ENCODE data around the gene CITED4.

Gene CITED4

DNA sequence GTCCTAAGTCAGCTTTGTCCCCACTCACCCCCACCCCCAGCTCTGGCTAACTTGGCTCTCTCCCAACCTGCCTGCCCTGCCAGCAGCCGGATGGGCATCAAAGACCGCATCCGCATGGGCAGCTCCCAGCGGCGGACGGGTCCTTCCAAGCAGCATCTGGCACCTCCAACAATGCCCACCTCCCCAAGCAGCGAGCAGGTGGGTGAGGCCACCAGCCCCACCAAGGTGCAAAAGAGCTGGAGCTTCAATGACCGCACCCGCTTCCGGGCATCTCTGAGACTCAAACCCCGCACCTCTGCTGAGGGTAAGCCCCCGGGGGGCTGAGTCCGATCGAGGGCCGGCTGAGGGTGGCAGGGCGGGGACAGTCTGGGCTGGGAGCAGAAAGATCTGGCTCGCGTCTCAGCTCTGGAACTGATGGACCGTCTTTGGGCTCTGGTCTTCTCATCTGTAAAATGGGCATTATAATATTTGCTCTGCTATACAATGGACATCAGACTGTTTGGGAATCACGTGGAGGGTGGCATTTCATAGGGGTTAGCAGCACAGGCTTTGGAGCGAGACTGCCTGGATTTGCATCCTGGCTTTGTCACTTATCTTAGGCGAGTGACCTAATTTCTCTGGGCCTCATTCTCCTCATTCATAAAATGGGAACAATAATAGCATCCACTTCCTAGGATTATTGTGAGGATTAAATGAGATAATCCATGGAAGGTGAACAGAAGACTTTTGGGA lies 31.0 kb downstream of the CITED4 start:
- no peaks in the 10 kb centered on the region for H3K9me3 ChIP-seq (ENCODE audit: control insufficient read depth, insufficient read depth, low read length)
- H3K27me3 ChIP-seq (ENCODE audit: control insufficient read depth, insufficient read depth, low read length), result no peaks in the 10 kb centered on the region
- no peaks in the 10 kb centered on the region for H3K36me3 ChIP-seq (ENCODE audit: control insufficient read depth, insufficient read depth, low read length)
- H3K27ac ChIP-seq (ENCODE audit: low read depth, low read length), result no peak overlapping the region
- no peak overlapping the region for H3K4me3 ChIP-seq (ENCODE audit: low read depth, low read length)
- no peaks in the 10 kb centered on the region; the same call in 1 of the 2 replicates for H3K4me1 ChIP-seq (ENCODE audit: control insufficient read depth, insufficient read depth, low read length)
- H3K9ac ChIP-seq (ENCODE audit: low read depth, low read length), result no peak overlapping the region

DNA sequence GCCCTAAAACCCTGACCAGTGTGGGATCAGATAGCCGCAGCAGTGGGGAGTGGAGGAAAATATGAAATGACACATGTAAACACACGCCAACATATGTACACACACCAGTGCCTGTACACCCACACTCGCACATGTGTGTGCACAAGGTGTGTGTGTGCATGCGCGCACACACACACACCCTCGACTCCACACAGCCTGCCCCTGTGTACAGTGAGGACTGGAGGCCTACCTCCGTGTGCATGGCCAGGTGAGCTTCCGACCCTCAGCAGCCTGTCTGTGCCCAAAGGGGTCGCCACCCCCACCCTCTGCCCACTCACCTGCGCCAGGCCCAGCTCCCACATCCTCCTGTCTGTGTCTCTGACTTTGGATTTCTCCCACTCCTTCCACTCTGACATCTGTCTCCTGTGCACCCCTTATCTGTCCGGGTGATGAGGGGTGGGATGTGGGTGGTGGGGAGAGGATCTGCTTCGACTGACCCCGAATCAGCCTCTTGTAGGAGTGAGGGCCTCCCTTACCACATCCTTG lies 31.7 kb downstream of the CITED4 start:
- Histone ChIP-seq H3K27me3 (ENCODE audit: control insufficient read depth, insufficient read depth, low read length) (no peaks in the 10 kb centered on the region), H3K9ac (ENCODE audit: low read depth, low read length) (no peak overlapping the region), H3K4me3 (ENCODE audit: low read depth, low read length) (no peak overlapping the region), H3K9me3 (ENCODE audit: control insufficient read depth, insufficient read depth, low read length) (no peaks in the 10 kb centered on the region), H3K36me3 (ENCODE audit: control insufficient read depth, insufficient read depth, low read length) (no peaks in the 10 kb centered on the region), H3K27ac (ENCODE audit: low read depth, low read length) (no peak overlapping the region), H3K4me1 (ENCODE audit: control insufficient read depth, insufficient read depth, low read length) (peaks cover 2% of the 10 kb centered on the region; the same call in 1 of the 2 replicates)

DNA sequence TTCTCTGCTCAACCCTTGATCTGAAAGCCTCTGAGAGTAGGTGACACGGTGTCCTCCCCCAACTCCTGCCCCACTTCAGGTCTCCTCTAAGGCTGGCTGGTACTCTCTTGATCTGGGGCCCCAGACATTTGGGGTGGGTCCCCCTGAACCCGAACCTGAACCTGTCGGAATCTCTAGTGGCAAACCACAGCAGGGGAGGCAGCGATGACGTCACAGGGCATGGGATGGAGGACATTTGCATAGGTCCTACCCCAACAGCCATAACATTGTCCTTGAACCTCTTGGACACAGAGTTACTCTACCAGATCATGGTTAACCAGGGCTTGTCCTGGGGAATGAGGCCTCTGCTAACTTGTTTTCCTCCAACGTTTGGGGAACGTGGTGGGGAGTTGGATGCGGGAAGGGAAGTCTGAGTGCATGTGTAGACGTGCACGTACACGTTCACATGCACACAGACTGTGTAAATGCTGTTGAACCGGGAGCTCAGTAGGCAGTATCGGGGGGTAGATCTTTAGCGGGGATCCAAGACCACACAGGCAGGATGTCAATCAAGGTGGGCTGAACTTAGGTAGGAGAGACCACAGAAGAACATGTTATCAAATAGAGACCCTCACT lies 32.4 kb downstream of the CITED4 start:
- H3K4me3 ChIP-seq (ENCODE audit: low read depth, low read length), result no peak overlapping the region
- H3K27me3 ChIP-seq (ENCODE audit: control insufficient read depth, insufficient read depth, low read length), result no peaks in the 10 kb centered on the region
- no peaks in the 10 kb centered on the region for H3K9me3 ChIP-seq (ENCODE audit: control insufficient read depth, insufficient read depth, low read length)
- H3K27ac ChIP-seq (ENCODE audit: low read depth, low read length), result no peak overlapping the region
- H3K4me1 ChIP-seq (ENCODE audit: control insufficient read depth, insufficient read depth, low read length), result peaks cover 9% of the 10 kb centered on the region
- H3K9ac ChIP-seq (ENCODE audit: low read depth, low read length), result no peak overlapping the region
- H3K36me3 ChIP-seq (ENCODE audit: control insufficient read depth, insufficient read depth, low read length), result no peaks in the 10 kb centered on the region

DNA sequence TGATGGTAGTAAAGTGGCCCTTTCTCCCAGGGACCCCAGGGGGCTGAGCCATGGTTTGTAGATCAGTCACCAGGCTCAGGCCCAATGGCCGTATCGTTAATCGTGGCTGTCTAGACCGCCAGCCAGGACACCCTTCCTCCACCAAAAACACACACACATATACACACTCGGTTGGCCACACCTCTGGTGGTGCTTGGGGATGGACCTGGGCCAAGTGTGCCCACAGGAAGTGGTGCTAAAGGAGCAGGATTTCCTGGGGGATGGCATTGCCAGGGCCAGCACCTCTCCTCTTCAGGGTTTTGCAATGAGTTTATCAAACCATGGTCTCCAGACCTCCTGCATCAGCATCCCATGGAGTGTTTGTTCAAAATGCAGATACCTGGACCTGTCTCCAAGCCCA lies 36.2 kb downstream of the CITED4 start:
- no peaks in the 10 kb centered on the region for H3K36me3 ChIP-seq (ENCODE audit: control insufficient read depth, insufficient read depth, low read length)
- H3K9ac ChIP-seq (ENCODE audit: low read depth, low read length), result no peak overlapping the region
- H3K4me1 ChIP-seq (ENCODE audit: control insufficient read depth, insufficient read depth, low read length), result peaks cover 13% of the 10 kb centered on the region
- H3K4me3 ChIP-seq (ENCODE audit: low read depth, low read length), result no peak overlapping the region
- H3K27me3 ChIP-seq (ENCODE audit: control insufficient read depth, insufficient read depth, low read length), result no peaks in the 10 kb centered on the region
- no peak overlapping the region for H3K27ac ChIP-seq (ENCODE audit: low read depth, low read length)
- no peaks in the 10 kb centered on the region for H3K9me3 ChIP-seq (ENCODE audit: control insufficient read depth, insufficient read depth, low read length)

- H3K4me3 ChIP-seq (ENCODE audit: low read depth, low read length), result no peak overlapping the region
- peak overlapping the region; percentile 79 for H3K27ac ChIP-seq (ENCODE audit: low read depth, low read length)
- no peaks in the 10 kb centered on the region for H3K36me3 ChIP-seq (ENCODE audit: control insufficient read depth, insufficient read depth, low read length)
- no peak overlapping the region for H3K9ac ChIP-seq (ENCODE audit: low read depth, low read length)
- H3K9me3 ChIP-seq (ENCODE audit: control insufficient read depth, insufficient read depth, low read length), result no peaks in the 10 kb centered on the region
- H3K4me1 ChIP-seq (ENCODE audit: control insufficient read depth, insufficient read depth, low read length), result peaks cover 13% of the 10 kb centered on the region
- H3K27me3 ChIP-seq (ENCODE audit: control insufficient read depth, insufficient read depth, low read length), result no peaks in the 10 kb centered on the region
Observed at GRCh38 chr1:40825435-40825788, 36.8 kb downstream of the CITED4 start.

GRCh38 chr1:40824591-40825434 lies 37.4 kb downstream of the CITED4 start:
- peaks cover 13% of the 10 kb centered on the region for H3K4me1 ChIP-seq (ENCODE audit: control insufficient read depth, insufficient read depth, low read length)
- no peak overlapping the region for H3K4me3 ChIP-seq (ENCODE audit: low read depth, low read length)
- H3K27me3 ChIP-seq (ENCODE audit: control insufficient read depth, insufficient read depth, low read length), result no peaks in the 10 kb centered on the region; the same call in 1 of the 2 replicates
- H3K9ac ChIP-seq (ENCODE audit: low read depth, low read length), result no peak overlapping the region
- no peaks in the 10 kb centered on the region for H3K9me3 ChIP-seq (ENCODE audit: control insufficient read depth, insufficient read depth, low read length)
- peak overlapping the region; percentile 79 for H3K27ac ChIP-seq (ENCODE audit: low read depth, low read length)
- no peaks in the 10 kb centered on the region for H3K36me3 ChIP-seq (ENCODE audit: control insufficient read depth, insufficient read depth, low read length)

- Histone ChIP-seq H3K36me3 (ENCODE audit: control insufficient read depth, insufficient read depth, low read length) (no peaks in the 10 kb centered on the region), H3K4me3 (ENCODE audit: low read depth, low read length) (no peak overlapping the region), H3K9ac (ENCODE audit: low read depth, low read length) (no peak overlapping the region), H3K27ac (ENCODE audit: low read depth, low read length) (no peak overlapping the region), H3K9me3 (ENCODE audit: control insufficient read depth, insufficient read depth, low read length) (no peaks in the 10 kb centered on the region), H3K4me1 (ENCODE audit: control insufficient read depth, insufficient read depth, low read length) (peaks cover 16% of the 10 kb centered on the region), H3K27me3 (ENCODE audit: control insufficient read depth, insufficient read depth, low read length) (no peaks in the 10 kb centered on the region; the same call in 1 of the 2 replicates)
Observed at GRCh38 chr1:40823983-40824382, 38.2 kb downstream of the CITED4 start.

GRCh38 chr1:40823345-40823744 lies 38.8 kb downstream of the CITED4 start:
- Histone ChIP-seq H3K27me3 (ENCODE audit: control insufficient read depth, insufficient read depth, low read length) (peaks cover under 1% of the 10 kb centered on the region), H3K4me1 (ENCODE audit: control insufficient read depth, insufficient read depth, low read length) (peaks cover 16% of the 10 kb centered on the region), H3K36me3 (ENCODE audit: control insufficient read depth, insufficient read depth, low read length) (no peaks in the 10 kb centered on the region), H3K27ac (ENCODE audit: low read depth, low read length) (no peak overlapping the region), H3K4me3 (ENCODE audit: low read depth, low read length) (no peak overlapping the region), H3K9me3 (ENCODE audit: control insufficient read depth, insufficient read depth, low read length) (no peaks in the 10 kb centered on the region), H3K9ac (ENCODE audit: low read depth, low read length) (no peak overlapping the region)

- Histone ChIP-seq H3K36me3 (ENCODE audit: control insufficient read depth, insufficient read depth, low read length) (no peaks in the 10 kb centered on the region), H3K27ac (ENCODE audit: low read depth, low read length) (no peak overlapping the region), H3K9ac (ENCODE audit: low read depth, low read length) (no peak overlapping the region), H3K4me1 (ENCODE audit: control insufficient read depth, insufficient read depth, low read length) (peaks cover 17% of the 10 kb centered on the region), H3K4me3 (ENCODE audit: low read depth, low read length) (no peak overlapping the region), H3K9me3 (ENCODE audit: control insufficient read depth, insufficient read depth, low read length) (no peaks in the 10 kb centered on the region), H3K27me3 (ENCODE audit: control insufficient read depth, insufficient read depth, low read length) (peaks cover 5% of the 10 kb centered on the region)
Observed at GRCh38 chr1:40822890-40823289, 39.3 kb downstream of the CITED4 start.

DNA sequence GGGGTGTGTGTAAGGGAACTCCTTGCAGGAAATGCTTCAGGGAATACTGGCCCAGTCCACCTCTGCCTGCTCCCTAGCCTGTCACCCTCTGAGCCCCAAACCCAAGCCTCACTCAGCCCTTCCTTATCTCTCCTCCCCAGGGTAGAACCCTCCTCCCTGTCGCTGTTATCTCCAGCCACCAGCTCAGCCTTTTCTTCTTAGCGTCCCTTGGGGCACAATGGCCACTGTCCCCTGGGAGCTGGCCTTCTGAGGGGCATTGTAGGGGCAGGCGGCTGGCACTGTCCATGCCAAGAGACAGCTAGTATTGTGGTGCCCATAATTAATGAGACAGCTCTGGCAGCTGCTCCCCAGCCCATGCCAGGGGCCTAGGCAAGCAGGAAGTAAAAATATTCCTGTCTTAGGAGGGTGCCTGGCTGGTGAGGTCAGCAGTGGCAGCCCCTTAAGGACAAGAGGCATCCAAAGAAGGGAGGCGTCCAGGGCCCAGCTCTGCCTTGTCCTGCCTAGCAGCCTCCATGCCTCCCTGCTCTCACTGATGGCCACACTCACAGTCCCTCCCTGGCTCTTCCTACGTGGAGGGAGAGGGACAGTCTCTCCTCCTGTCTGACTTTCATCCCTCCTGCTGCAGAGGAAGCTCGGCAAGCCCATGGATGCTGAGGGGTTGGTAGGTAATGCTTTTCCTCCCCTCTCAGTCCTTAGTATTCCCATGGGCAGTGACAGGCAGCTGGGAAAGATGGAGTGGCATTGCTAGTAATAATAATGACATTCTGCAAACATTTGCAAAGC lies 41.1 kb downstream of the CITED4 start:
- Histone ChIP-seq H3K27me3 (ENCODE audit: control insufficient read depth, insufficient read depth, low read length) (peaks cover 21% of the 10 kb centered on the region), H3K9me3 (ENCODE audit: control insufficient read depth, insufficient read depth, low read length) (no peaks in the 10 kb centered on the region), H3K36me3 (ENCODE audit: control insufficient read depth, insufficient read depth, low read length) (no peaks in the 10 kb centered on the region), H3K27ac (ENCODE audit: low read depth, low read length) (no peak overlapping the region), H3K9ac (ENCODE audit: low read depth, low read length) (no peak overlapping the region), H3K4me3 (ENCODE audit: low read depth, low read length) (no peak overlapping the region), H3K4me1 (ENCODE audit: control insufficient read depth, insufficient read depth, low read length) (peaks cover 21% of the 10 kb centered on the region)
